Ovary (tissue), 9 donors: ENCODE results near the gene HRAS. TPM values are rescaled to one million over a fixed set of nuclear protein-coding genes. Genes with fewer than 3 reads are reported as not detected.

ENCODE experiments used
- DNase-seq, 5 donors: peaks; one replicate each; pipeline ENCODE4 v3.0.0-alpha.2; 2019 to 2020
- H3K27ac ChIP-seq, 2 donors: fragments of 200-600 bp; one replicate each; pipeline versions ENCODE4 v1.5.1 to v1.8.0; 2019 to 2022
- H3K27me3 ChIP-seq: fragments of 200-600 bp; one replicate; pipeline ENCODE4 v1.8.0; 2022
- H3K36me3 ChIP-seq: fragments of 200-600 bp; sonication (generic); one replicate; pipeline ENCODE4 v1.5.1; 2019
- H3K4me1 ChIP-seq: one replicate; pipeline ENCODE4 v1.8.1; 2013; ENCODE audit warnings: mild to moderate bottlenecking, moderate library complexity; ENCODE audit not compliant: insufficient read depth
- H3K4me3 ChIP-seq: fragments of 200-600 bp; sonication (generic); one replicate; pipeline ENCODE4 v1.5.1; 2017
- H3K9me3 ChIP-seq, 2 donors: fragments of 200-600 bp in 1 of 2; sonication (generic) in 1 of 2; one replicate each; pipeline versions ENCODE4 v1.5.1 to v1.8.1; 2013 to 2019; ENCODE audit warnings: mild to moderate bottlenecking in 1 of 2, moderate library complexity in 1 of 2
- EP300 ChIP-seq: sonication (generic); formaldehyde crosslinking; IDR thresholded peaks from one replicate; pipeline ENCODE4 v1.6.1; 2017; ENCODE audit warnings: antibody characterized with exemption
- POLR2A ChIP-seq: fragments of 450-650 bp; IDR thresholded peaks from one replicate; pipeline ENCODE4 v1.6.1; 2017; ENCODE audit warnings: antibody characterized with exemption, mild to moderate bottlenecking, moderate library complexity
- WGBS, 3 donors: extraction: QIAGEN DNeasy Blood & Tissue Kit in 1 of 3; methylation state at CpG; one replicate each; pipeline versions ENCODE4 v1.1.5 to v1.1.7; 2013 to 2017; 5-methylcytosine and 5-hydroxymethylcytosine counted together
- intact Hi-C, 4 donors: fragments of 100-400 bp; cut with DNase I; formaldehyde crosslinking; loops; one replicate each; pipeline versions ENCODE4 v1.11.0 to v1.15.1; 2022 to 2023
- polyA plus RNA-seq, 2 donors: library from polyadenylated mRNA; stranded (reverse); fragments of 200-250 nt in 1 of 2; fragments of 350-450 nt in 1 of 2; fragmentation: Illumina TruSeq in 1 of 2; extraction: RNeasy Lipid Tissue Mini Kit (QIAGEN cat#74804) in 1 of 2; gene quantifications; one replicate each; pipeline ENCODE4 v1.2.3, GENCODE V29; 2013 to 2014
- total RNA-seq, 7 donors: library from RNA; depleted of rRNA in 2 of 7; stranded (reverse); fragments of >200 nt in 2 of 7; fragmentation: NEBNext Ultra II Directional in 3 of 7; extraction: Animal tissue kit (Norgen Biotek cat#: 25700) in 3 of 7; gene quantifications; one replicate each; pipeline versions ENCODE4 v1.1.0 to v1.2.4, GENCODE V29; 2016 to 2023
- TF ChIP-seq, protein P1 (sequence below), 3 donors: fragments of 450-650 bp in 2 of 3; fragments of 200-600 bp in 1 of 3; IDR thresholded peaks; one replicate each; pipeline versions ENCODE4 v1.5.1 to v1.8.0; 2016 to 2022; ENCODE audit warnings: antibody characterized with exemption in 3 of 3, mild to moderate bottlenecking in 1 of 3
- donor health status: DM: no; HTN: no; CAD: no; lungs with moderate emphysema.
- donor health status: DM: no; HTN: no; CAD: no.
- donor health status: Bipolar disorder and iron deficiency.
- donor health status: DM: yes; HTN: yes; CAD: no.
- donor health status: DM: no; HTN: no; CAD: no.
- donor health status: DM: yes; HTN: yes; CAD: no.

HRAS gene
- total and polyA plus RNA-seq, 9 donors = 4.3 to 49.6 (median 36.3) TPM

DNA sequence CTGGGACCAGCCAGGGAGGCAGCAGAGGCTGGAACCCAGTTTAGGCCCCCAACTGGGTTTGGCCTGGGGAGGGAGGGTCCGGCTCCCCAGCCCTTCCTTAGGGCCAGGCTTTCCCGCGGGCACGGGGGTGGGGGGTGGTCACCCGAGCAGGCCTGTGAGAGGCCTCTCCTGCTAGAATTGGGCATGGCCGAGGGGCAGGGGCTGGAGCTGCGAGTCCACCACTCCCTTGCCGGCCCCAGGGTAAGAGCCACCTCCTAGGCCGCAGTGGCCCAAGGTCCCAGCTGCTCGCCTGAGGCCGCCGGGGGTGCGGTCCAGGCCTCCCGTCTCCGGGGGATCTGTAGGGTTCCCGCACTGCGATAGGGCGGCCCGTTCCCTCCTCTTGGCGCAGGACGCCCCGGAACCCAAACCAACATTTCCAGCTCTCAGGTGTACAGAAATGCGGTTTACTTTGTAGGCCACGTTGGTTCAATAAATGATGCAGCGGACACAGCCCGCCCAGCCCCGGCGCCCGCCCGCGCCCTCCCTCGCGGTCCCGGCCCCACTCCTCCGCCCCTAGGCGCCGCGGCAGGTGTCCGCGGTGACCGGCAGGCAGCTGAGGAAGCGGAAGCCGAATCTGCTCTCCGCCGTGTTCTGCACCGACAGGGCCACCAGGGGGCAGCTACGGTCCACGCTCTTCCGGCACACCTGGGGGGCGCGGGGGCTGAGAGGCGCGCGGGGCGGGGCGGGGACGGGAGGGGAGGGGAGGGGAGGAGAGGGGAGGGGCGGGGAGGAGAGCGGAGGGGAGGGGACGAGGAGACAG, 19.3 kb upstream of the HRAS start:
- Histone ChIP-seq H3K4me3 (peak overlapping the region; percentile 12), H3K36me3 (no peaks in the 10 kb centered on the region), H3K4me1 (peaks cover 4% of the 10 kb centered on the region), H3K27me3 (peaks cover 3% of the 10 kb centered on the region), H3K9me3 (no peaks in the 10 kb centered on the region), H3K27ac (no peak overlapping the region)
- DNase-seq = peak in 2 of 5 donors; percentile 66 to 73
- 7 to 17% (median 9%) methylated on average over 26 to 54 of the region's 60 CpGs for WGBS, 3 donors
- intact Hi-C loops = loop anchor here (2.0 to 5.0 kb wide), 3 partner anchors 168 to 174 kb away; no protein-coding TSS in a partner anchor
- TF ChIP-seq POLR2A = no peak
- TF ChIP-seq, protein P1, sequence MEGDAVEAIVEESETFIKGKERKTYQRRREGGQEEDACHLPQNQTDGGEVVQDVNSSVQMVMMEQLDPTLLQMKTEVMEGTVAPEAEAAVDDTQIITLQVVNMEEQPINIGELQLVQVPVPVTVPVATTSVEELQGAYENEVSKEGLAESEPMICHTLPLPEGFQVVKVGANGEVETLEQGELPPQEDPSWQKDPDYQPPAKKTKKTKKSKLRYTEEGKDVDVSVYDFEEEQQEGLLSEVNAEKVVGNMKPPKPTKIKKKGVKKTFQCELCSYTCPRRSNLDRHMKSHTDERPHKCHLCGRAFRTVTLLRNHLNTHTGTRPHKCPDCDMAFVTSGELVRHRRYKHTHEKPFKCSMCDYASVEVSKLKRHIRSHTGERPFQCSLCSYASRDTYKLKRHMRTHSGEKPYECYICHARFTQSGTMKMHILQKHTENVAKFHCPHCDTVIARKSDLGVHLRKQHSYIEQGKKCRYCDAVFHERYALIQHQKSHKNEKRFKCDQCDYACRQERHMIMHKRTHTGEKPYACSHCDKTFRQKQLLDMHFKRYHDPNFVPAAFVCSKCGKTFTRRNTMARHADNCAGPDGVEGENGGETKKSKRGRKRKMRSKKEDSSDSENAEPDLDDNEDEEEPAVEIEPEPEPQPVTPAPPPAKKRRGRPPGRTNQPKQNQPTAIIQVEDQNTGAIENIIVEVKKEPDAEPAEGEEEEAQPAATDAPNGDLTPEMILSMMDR (IDR thresholded peaks at IDR 0.05) = peak; percentile 18 to 44 (median 32)

DNA sequence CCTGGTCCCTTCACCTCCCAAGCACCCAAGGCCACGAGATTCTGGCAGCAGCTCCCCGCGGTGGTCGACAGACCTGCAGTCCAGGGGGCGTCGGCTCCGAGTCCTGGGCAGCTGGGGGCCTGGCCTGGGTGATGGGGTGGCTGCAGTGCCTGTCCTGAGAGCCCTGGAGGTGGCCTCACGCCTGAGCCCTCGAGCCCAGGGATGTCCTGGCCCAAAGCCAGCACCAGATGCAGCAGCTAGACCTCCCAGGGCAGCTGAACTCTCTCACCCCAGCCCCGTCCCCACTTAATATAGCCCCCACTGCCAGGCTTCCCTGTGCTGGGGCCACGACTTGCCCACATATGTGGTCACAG, 18.6 kb upstream of the HRAS start:
- Histone ChIP-seq H3K4me1 (peaks cover 4% of the 10 kb centered on the region), H3K36me3 (no peaks in the 10 kb centered on the region), H3K27ac (no peak overlapping the region), H3K9me3 (no peaks in the 10 kb centered on the region), H3K27me3 (peaks cover 3% of the 10 kb centered on the region), H3K4me3 (no peak overlapping the region)
- TF ChIP-seq, protein P1 (IDR thresholded peaks at IDR 0.05) = no peak
- TF ChIP-seq POLR2A (no peak), EP300 (no peak)
- DNase-seq = no peak
- 33 to 47% (median 33%) methylated on average over 11 of the region's 11 CpGs for WGBS, 3 donors
- intact Hi-C loops = loop anchor here in 3 of 4 donors (2.0 to 5.0 kb wide), 3 partner anchors 168 to 175 kb away; no protein-coding TSS in a partner anchor

DNA sequence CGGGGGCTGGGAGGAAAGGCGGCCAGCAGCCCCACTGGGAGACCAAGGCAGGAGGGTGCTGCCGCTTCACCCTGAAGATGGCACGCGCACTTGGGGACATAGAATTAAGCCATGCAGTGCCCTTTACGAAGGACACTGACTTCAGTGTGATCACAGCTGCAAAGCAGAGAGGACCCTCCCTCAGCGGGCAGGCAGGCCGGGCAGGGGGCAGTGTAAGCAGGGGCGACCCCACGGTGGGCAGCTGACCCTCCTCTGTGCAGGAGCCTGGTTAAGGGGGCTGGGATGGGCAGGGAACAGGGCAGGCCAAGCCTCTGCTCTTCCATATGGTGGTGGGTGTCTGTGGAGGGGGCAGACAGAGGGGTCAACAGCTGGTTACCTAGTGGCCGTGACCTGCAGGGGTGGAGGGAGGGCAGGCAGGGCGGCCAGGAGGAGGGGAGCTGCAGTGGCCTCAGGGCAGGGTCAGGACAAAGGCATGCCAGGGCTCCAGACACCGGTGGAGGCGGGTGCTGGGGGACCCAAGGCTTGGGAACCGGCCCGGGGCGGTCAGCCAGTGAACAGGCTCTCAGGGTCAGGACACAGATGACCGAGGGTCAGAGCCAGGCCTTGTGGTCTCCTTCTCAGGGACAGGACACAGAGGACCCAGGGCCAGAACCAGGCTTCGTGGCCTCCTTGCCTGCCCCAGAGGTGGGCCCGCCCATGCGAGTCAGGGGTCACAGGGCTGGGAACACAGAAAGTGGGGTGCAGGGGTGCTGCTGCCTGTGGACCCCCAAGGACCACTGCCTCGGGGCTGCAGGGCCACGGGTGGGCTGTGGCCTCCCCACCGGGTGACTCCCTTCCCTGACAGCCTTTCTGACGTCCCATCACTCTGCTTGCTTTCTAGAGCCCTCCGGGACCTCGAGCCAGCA, 18.0 kb upstream of the HRAS start:
- Histone ChIP-seq H3K36me3 (no peaks in the 10 kb centered on the region), H3K27me3 (peaks cover 3% of the 10 kb centered on the region), H3K4me1 (peaks cover 4% of the 10 kb centered on the region), H3K4me3 (no peak overlapping the region), H3K9me3 (no peaks in the 10 kb centered on the region), H3K27ac (no peak overlapping the region)
- TF ChIP-seq EP300 = no peak
- no peak for TF ChIP-seq POLR2A
- TF ChIP-seq, protein P1 (IDR thresholded peaks at IDR 0.05) = no peak
- intact Hi-C loops = loop anchor here in 2 of 4 donors (5.0 kb wide), 2 partner anchors 169 to 174 kb away; no protein-coding TSS in a partner anchor
- DNase-seq = no peak
- 63 to 77% (median 72%) methylated on average over 24 to 27 of the region's 27 CpGs for WGBS, 3 donors

DNA sequence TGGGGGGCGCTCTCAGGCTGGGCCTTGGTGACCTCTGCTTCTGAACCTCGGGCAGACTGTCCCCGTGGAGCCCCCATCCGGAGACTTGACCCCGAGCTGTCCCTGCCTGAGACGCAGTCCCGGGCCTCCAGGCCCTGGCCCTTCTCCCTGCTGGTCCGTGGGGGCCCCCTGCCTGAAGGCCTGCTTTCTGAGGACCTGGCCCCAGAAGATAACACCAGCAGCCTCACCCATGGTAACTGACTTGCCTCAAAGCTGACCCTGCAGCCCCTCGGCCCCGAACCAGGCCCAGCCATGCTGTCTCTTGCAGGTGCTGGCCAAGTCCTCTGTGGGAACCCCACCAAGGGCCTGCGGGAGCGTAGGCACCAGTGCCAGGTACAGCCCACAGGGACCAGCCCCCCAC, 16.2 kb upstream of the HRAS start:
- no peak for DNase-seq
- Histone ChIP-seq H3K27ac (no peak overlapping the region), H3K4me3 (no peak overlapping the region), H3K36me3 (no peaks in the 10 kb centered on the region), H3K9me3 (no peaks in the 10 kb centered on the region), H3K27me3 (peaks cover 3% of the 10 kb centered on the region), H3K4me1 (peaks cover 4% of the 10 kb centered on the region)
- intact Hi-C loops = loop anchor here in 2 of 4 donors (5.0 kb wide), 2 partner anchors 171 to 176 kb away; no protein-coding TSS in a partner anchor
- TF ChIP-seq EP300 (no peak), POLR2A (no peak)
- TF ChIP-seq, protein P1 (IDR thresholded peaks at IDR 0.05) = no peak
- 65 to 81% (median 78%) methylated on average over 12 of the region's 12 CpGs for WGBS, 3 donors
